Cardiac septum (tissue), 1 donor: ENCODE results near the gene C1orf50. TPM values are rescaled to one million over a fixed set of nuclear protein-coding genes. Genes with fewer than 3 reads are reported as not detected.
"Not testable (repeated sequence)": the region's sequence is repeated elsewhere in the genome, so short reads cannot be mapped to it uniquely, and the experiment has no call there.

Experiments used
- DNase-seq: peaks from one replicate; pipeline ENCODE4 v3.0.0-alpha.2; 2020; ENCODE audit warnings: low spot score
- intact Hi-C: fragments of 100-400 bp; cut with DNase I; formaldehyde crosslinking; loops from one replicate; pipeline ENCODE4 v1.14.0; 2022
- total RNA-seq: library from RNA; stranded (reverse); fragmentation: NEBNext Ultra II Directional; extraction: Animal tissue kit (Norgen Biotek cat#: 25700); gene quantifications from one replicate; pipeline ENCODE4 v1.2.1, GENCODE V29; 2021
- donor health status: DM: no; HTN: no; CAD: no.

The C1orf50 gene
- total RNA-seq, 1 donor from 2014 or later: 11.0 TPM

GRCh38 chr1:42780176-42780575 lies 13.1 kb downstream of the C1orf50 start:
- intact Hi-C loops: no loop called here

GRCh38 chr1:42783092-42783491 lies 16.0 kb downstream of the C1orf50 start:
- intact Hi-C loops: no loop called here
- no peak for DNase-seq

More at GRCh38 chr1:42780176-42780575, 13.1 kb downstream of the C1orf50 start:
- no peak for DNase-seq

DNA sequence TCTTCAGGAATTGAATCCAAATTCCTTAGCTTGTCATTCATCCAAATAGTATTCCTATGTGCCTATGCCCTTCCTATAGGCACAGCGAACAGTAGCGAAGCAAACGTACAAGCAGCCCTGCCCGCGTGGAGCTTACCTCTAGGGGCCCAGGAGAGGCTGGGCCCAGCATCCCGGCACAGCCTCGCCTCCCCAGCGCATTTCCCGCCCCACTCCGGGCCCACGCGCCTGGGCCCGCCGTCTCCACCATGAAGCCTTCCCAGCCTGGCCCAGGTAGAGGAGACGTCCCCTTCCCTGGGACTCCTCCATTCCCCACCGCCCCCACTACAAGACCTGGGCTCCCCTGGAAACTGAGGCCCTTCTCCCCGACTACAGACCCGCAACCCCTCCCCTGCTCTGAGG lies 17.5 kb downstream of the C1orf50 start:
- intact Hi-C loops: no loop called here

GRCh38 chr1:42784946-42785693 lies 18.1 kb downstream of the C1orf50 start, which contains the start of gene TMEM269:
TSS of gene TMEM269 (plus strand) at chr1:42784991. CDS start at chr1:42789894, 4,903 bp downstream.
- intact Hi-C loops: no loop called here
- no peak for DNase-seq

More for the DNA sequence above, 17.5 kb downstream of the C1orf50 start:
- no peak for DNase-seq

DNA sequence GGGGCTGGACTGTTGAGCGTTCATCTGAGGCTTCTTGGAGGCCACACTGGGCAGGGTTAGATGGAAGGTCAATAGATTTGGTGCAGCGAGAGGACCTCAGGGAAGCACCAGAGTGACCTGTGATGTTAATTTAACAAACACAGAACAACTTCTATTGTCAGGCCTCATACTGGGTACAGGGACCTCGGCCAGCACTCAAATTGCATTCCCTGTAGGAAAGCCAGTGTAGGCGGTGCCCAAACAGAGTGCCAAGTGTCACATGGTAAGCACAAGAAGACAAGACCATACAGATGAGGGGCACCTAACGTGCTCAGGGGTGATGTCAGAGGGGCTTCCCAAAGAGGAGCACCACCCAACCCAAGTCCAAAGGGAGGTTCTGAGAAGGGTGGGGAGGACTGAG lies 19.0 kb downstream of the C1orf50 start:
- intact Hi-C loops: no loop called here
- no peak for DNase-seq

DNA sequence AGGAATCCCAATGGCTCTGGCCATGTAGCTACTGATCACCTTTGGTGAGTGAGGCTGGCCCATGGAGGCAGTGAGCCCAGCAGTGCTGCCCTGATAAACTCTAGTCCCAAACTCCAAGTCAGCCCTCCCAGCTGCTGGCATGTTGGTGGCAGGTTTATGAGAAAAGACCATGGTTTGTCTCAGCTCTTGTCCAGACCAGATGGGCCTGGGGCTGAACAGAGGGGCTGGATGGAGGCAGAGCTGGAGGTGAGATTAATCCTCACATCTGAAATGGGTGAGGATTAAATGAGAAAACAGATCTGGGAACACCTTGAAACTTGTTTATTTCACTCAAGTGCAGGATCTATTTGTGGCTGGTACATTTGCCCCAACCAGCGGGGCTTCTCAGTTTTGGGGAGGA lies 21.0 kb downstream of the C1orf50 start:
- DNase-seq: no peak
- intact Hi-C loops: no loop called here

DNA sequence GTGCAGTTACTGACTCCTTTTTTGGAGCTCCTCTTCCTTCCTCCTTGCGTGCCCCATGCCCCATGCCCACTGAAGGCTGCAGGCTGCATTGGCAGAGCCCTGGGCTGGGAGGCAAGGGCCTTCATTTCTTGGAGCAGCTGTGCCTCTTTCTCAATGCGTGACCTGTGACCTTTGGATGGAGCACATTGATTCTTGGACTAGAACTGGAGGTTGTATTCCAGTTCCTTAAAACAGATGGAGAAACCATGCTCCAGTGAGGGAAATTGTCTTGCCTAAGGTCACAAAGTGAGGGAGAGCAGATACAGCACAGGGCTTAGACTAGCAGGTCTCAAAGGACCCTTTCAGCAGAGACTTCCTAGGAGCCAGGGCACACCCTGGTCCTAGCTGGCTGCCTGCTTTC lies 26.8 kb downstream of the C1orf50 start:
- intact Hi-C loops: no loop called here
- no peak for DNase-seq

GRCh38 chr1:42797414-42797813 lies 30.4 kb downstream of the C1orf50 start:
- DNase-seq: no peak
- intact Hi-C loops: no loop called here

DNA sequence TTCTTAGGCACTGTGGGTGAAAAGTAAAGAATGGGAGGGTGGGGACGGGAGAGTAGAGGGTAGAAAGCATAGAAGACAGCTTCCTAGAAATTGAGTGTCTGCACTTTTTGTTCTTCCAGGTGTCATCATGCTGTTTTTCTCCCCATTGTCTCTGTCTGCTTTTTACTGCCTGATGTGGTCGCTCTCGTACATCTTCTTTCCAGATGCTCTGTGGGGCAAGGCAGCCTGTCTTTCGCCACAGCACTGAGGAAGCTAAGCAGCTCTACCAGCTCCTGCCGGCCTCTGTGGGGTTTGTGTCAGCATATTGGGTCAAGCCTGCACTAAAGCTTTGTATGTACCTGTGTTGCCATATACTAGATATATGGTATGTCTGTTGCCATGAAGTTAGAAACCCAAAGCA lies 30.9 kb downstream of the C1orf50 start:
- no peak for DNase-seq
- intact Hi-C loops: no loop called here

- DNase-seq: no peak
- intact Hi-C loops: no loop called here
Observed at GRCh38 chr1:42801832-42802473, 34.9 kb downstream of the C1orf50 start.

GRCh38 chr1:42806171-42806570 lies 39.1 kb downstream of the C1orf50 start:
- intact Hi-C loops: no loop called here
- DNase-seq: no peak

DNA sequence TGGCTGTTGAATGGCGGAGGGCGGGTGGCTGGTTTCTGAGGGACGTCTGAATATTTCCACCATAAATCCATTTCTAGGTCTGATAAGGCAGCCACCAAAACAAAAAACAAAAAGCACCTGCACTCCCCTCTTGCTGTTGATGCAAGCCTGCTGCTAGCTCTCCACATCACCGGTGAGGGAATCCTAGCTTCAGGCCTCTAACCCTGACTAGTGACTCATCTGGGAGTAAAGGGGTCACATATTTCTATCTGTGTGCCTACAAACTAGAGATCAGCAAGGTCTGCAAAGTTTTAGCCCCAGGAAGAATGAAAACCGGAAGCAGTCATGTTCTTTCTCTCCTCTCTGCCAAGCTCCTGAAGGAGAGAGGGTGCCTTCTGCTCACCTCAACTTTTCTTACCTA lies 39.5 kb downstream of the C1orf50 start:
- no peak for DNase-seq
- intact Hi-C loops: no loop called here

- intact Hi-C loops: no loop called here
- no peak for DNase-seq
Observed at GRCh38 chr1:42807056-42807668, 40.1 kb downstream of the C1orf50 start.

DNA sequence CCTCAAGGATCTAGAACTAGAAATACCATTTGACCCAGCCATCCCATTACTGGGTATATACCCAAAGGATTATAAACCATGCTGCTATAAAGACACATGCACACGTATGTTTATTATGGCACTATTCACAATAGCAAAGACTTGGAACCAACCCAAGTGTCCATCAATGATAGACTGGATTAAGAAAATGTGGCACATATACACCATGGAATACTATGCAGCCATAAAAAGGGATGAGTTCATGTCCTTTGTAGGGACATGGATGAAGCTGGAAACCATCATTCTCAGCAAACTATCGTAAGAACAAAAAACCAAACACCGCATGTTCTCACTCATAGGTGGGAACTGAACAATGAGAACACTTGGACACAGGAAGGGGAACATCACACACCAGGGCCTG lies 47.8 kb downstream of the C1orf50 start:
- DNase-seq, intact Hi-C loops: not testable (repeated sequence)

GRCh38 chr1:42815941-42816584 lies 49.0 kb downstream of the C1orf50 start:
- intact Hi-C loops: loop anchor here (2.0 kb wide), 2 partner anchors 31 to 49 kb away; partner anchors contain the start of genes C1orf50, P3H1 and ZNF691
- no peak for DNase-seq

- peak; percentile 98 for DNase-seq
- intact Hi-C loops: loop anchor here (2.0 kb wide), 2 partner anchors 30 to 50 kb away; partner anchors contain the start of genes C1orf50, P3H1 and ZNF691
Observed at GRCh38 chr1:42816585-42817439, 49.8 kb downstream of the C1orf50 start, which contains the start of the genes ERMAP and SVBP. TSS of gene ERMAP (plus strand) at chr1:42817122. CDS start at chr1:42830449, 13,327 bp downstream. TSS of gene SVBP (minus strand) at chr1:42817397. CDS start at chr1:42816544, 853 bp downstream.

GRCh38 chr1:42817440-42817767 lies 50.4 kb downstream of the C1orf50 start:
- intact Hi-C loops: loop anchor here (2.0 kb wide), 2 partner anchors 29 to 51 kb away; partner anchors contain the start of genes C1orf50, P3H1 and ZNF691
- no peak for DNase-seq

DNA sequence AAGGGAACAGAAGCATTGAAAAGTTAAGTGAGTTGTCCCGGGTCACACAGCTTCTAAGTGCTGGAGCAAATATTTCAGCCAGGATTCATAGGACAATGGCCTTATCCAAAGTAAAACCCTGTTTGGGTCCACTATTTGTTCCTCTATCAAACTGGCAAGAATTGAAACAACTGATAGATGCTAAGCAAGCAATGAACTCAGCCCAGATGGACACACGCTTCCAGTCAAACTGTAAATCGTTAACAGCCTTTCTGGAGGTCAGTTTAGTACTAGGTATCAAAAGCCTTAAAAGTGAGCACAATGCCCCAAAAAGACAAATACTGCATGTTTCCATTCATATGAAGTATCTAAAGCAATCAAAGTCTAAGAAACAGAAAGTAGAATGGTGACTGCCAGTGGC lies 50.9 kb downstream of the C1orf50 start:
- intact Hi-C loops: loop anchor here (2.0 kb wide), 2 partner anchors 29 to 51 kb away; partner anchors contain the start of genes C1orf50, P3H1 and ZNF691
- no peak for DNase-seq

DNA sequence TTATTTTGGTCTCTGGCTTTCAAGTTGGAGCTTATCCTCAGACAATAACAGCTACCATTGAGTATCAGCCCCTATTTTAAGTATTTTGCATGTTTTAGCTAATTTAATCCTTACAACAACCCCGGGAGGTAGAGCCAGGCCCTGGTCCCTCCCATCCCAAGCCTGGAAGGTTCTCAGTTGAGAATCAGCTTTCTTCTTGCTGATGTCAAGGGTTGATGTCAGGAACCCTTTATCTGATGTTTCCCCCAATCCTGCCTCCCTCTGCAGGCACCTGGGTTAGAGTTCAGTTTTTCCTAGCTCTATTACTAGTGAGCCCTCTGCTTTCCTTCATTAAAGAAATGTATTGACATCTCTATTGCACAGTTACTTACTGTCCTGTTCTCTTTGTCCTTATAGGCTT lies 53.8 kb downstream of the C1orf50 start:
- DNase-seq: no peak
- intact Hi-C loops: no loop called here
